Skeletal muscle tissue (tissue), 4 donors: ENCODE measurements around the gene MVB12B. TPM values are rescaled to one million over a fixed set of nuclear protein-coding genes. Genes with fewer than 3 reads are reported as not detected.
"Not testable (repeated sequence)": the region's sequence is repeated elsewhere in the genome, so short reads cannot be mapped to it uniquely, and the experiment has no call there.

Experiments
- H3K27ac ChIP-seq: one replicate; pipeline ENCODE4 v1.7.0; 2013; ENCODE audit warnings: mild to moderate bottlenecking, low read depth, low read length, inconsistent platforms
- H3K27me3 ChIP-seq, 3 donors: one replicate each; pipeline ENCODE4 v1.7.0; 2013; ENCODE audit warnings: low read length in 3 of 3; ENCODE audit not compliant: control insufficient read depth in 3 of 3, insufficient read depth in 3 of 3
- H3K36me3 ChIP-seq, 3 donors: one replicate each; pipeline ENCODE4 v1.7.0; 2013; ENCODE audit warnings: low read length in 3 of 3; ENCODE audit not compliant: control insufficient read depth in 3 of 3, insufficient read depth in 3 of 3
- H3K4me1 ChIP-seq, 3 donors: one replicate each; pipeline ENCODE4 v1.7.0; 2013; ENCODE audit warnings: low read length in 3 of 3, mild to moderate bottlenecking in 3 of 3; ENCODE audit not compliant: control insufficient read depth in 3 of 3, insufficient read depth in 3 of 3
- H3K4me3 ChIP-seq, 3 donors: one replicate each; pipeline ENCODE4 v1.7.0; 2013; ENCODE audit warnings: low read length in 3 of 3
- H3K9ac ChIP-seq, 3 donors: one replicate each; pipeline ENCODE4 v1.7.0; 2013; ENCODE audit warnings: low read length in 3 of 3, mild to moderate bottlenecking in 3 of 3, moderate library complexity in 2 of 3, low read depth in 1 of 3
- H3K9me3 ChIP-seq, 3 donors: one replicate each; pipeline ENCODE4 v1.7.0; 2013; ENCODE audit warnings: low read length in 3 of 3; ENCODE audit not compliant: control insufficient read depth in 3 of 3
- total RNA-seq: library from RNA; depleted of rRNA; stranded (reverse); fragments of >200 nt; gene quantifications from one replicate; pipeline ENCODE4 v1.2.3, GENCODE V29; 2014
- donor health status: Osteomylitis.

MVB12B gene
- total RNA-seq, 1 donor from 2014 or later, result 13.0 TPM

GRCh38 chr9:126532489-126532888, 205.9 kb downstream of the MVB12B start:
- no peaks in the 10 kb centered on the region for H3K36me3 ChIP-seq
- no peak overlapping the region for H3K9ac ChIP-seq
- H3K4me3 ChIP-seq, result no peak overlapping the region
- H3K4me1 ChIP-seq, result peaks cover 0 to 6% (median 0%) of the 10 kb centered on the region in 3 donors
- H3K9me3 ChIP-seq, result no peaks in the 10 kb centered on the region
- no peak overlapping the region for H3K27ac ChIP-seq
- H3K27me3 ChIP-seq, result peaks cover 1 to 22% (median 21%) of the 10 kb centered on the region in 3 donors

GRCh38 chr9:126532951-126533925, 206.6 kb downstream of the MVB12B start:
- Histone ChIP-seq H3K4me3 (no peak overlapping the region), H3K9ac (no peak overlapping the region)

GRCh38 chr9:126533926-126534310, 207.3 kb downstream of the MVB12B start:
- Histone ChIP-seq H3K36me3 (no peaks in the 10 kb centered on the region), H3K4me3 (no peak overlapping the region), H3K9me3 (no peaks in the 10 kb centered on the region), H3K27ac (no peak overlapping the region), H3K9ac (no peak overlapping the region), H3K27me3 (peaks cover 0 to 25% (median 22%) of the 10 kb centered on the region in 3 donors), H3K4me1 (peaks cover 0 to 6% (median 0%) of the 10 kb centered on the region in 3 donors)

More at GRCh38 chr9:126532951-126533925, 206.6 kb downstream of the MVB12B start:
- no peak overlapping the region for H3K27ac ChIP-seq
- no peaks in the 10 kb centered on the region for H3K36me3 ChIP-seq
- H3K27me3 ChIP-seq, result peaks cover 0 to 24% (median 22%) of the 10 kb centered on the region in 3 donors
- no peaks in the 10 kb centered on the region for H3K9me3 ChIP-seq
- H3K4me1 ChIP-seq, result peaks cover 0 to 6% (median 0%) of the 10 kb centered on the region in 3 donors

GRCh38 chr9:126534431-126535186, 208.0 kb downstream of the MVB12B start:
- Histone ChIP-seq H3K9me3 (no peaks in the 10 kb centered on the region), H3K4me3 (no peak overlapping the region), H3K36me3 (no peaks in the 10 kb centered on the region), H3K27me3 (peaks cover 0 to 26% (median 22%) of the 10 kb centered on the region in 3 donors), H3K9ac (no peak overlapping the region), H3K4me1 (peaks cover 0 to 6% (median 0%) of the 10 kb centered on the region in 3 donors), H3K27ac (no peak overlapping the region)

- H3K9ac ChIP-seq, result no peak overlapping the region
- H3K27me3 ChIP-seq, result peaks cover 0 to 27% (median 22%) of the 10 kb centered on the region in 3 donors
- H3K27ac ChIP-seq, result no peak overlapping the region
Observed at GRCh38 chr9:126536131-126536530, 209.5 kb downstream of the MVB12B start.

GRCh38 chr9:126536841-126537465, 210.3 kb downstream of the MVB12B start:
- Histone ChIP-seq H3K36me3 (no peaks in the 10 kb centered on the region), H3K27ac (no peak overlapping the region), H3K9ac (no peak overlapping the region), H3K9me3 (no peaks in the 10 kb centered on the region), H3K4me3 (no peak overlapping the region), H3K4me1 (peaks cover 0 to 6% (median 0%) of the 10 kb centered on the region in 3 donors), H3K27me3 (peaks cover 0 to 23% (median 21%) of the 10 kb centered on the region in 3 donors)

More at GRCh38 chr9:126536131-126536530, 209.5 kb downstream of the MVB12B start:
- Histone ChIP-seq H3K4me3 (no peak overlapping the region), H3K36me3 (no peaks in the 10 kb centered on the region), H3K9me3 (no peaks in the 10 kb centered on the region), H3K4me1 (peaks cover 0 to 6% (median 0%) of the 10 kb centered on the region in 3 donors)

- no peak overlapping the region for H3K4me3 ChIP-seq
- H3K27me3 ChIP-seq, result peaks cover 0 to 15% (median 14%) of the 10 kb centered on the region in 3 donors
Observed at GRCh38 chr9:126538550-126538949, 211.9 kb downstream of the MVB12B start.

GRCh38 chr9:126540398-126540797, 213.8 kb downstream of the MVB12B start:
- H3K36me3 ChIP-seq, H3K9me3 ChIP-seq, H3K4me1 ChIP-seq, H3K27me3 ChIP-seq, H3K4me3 ChIP-seq, H3K27ac ChIP-seq, H3K9ac ChIP-seq: not testable (repeated sequence)

More at GRCh38 chr9:126538550-126538949, 211.9 kb downstream of the MVB12B start:
- Histone ChIP-seq H3K9me3 (no peaks in the 10 kb centered on the region), H3K36me3 (no peaks in the 10 kb centered on the region), H3K9ac (no peak overlapping the region), H3K27ac (no peak overlapping the region), H3K4me1 (peaks cover 0 to 3% (median 0%) of the 10 kb centered on the region in 3 donors)

GRCh38 chr9:126543490-126543889, 216.9 kb downstream of the MVB12B start:
- Histone ChIP-seq H3K9ac (no peak overlapping the region), H3K9me3 (no peaks in the 10 kb centered on the region), H3K4me1 (no peaks in the 10 kb centered on the region), H3K27ac (no peak overlapping the region), H3K36me3 (no peaks in the 10 kb centered on the region), H3K4me3 (no peak overlapping the region), H3K27me3 (peaks cover 3 to 4% (median 3%) of the 10 kb centered on the region in 3 donors)
